ENCODE data around the gene FAM98B.
A peak's percentile ranks its signal among the peaks of the same experiment; 100 is the strongest.

FAM98B gene

DNA sequence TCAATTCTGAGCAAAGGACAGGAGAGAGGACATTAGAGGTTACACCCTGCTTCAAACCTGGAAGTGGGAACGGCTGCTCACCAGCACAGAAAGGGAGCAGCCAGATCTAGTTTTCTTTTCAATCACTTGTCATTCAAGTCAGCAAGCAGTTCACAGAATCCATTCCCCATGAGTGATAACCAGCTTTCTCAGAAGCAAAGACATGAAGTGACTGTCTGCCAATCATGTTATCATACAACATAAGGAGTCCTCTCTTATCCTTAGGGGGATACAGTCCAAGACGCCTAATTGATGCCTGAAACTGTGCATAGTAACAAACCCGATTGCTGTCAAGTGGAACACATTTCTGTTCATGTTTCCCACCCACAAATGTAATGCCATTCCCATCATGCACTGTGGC is 54.7 kb downstream of the FAM98B start:
- no peak for DNase-seq (ENCODE audit: low spot score)

- no peak for DNase-seq (ENCODE audit: low spot score)
These were observed 55.2 kb downstream of the FAM98B start for GRCh38 chr15:38509152-38509551.

- DNase-seq (ENCODE audit: low spot score) = no peak
These were observed 59.0 kb downstream of the FAM98B start for GRCh38 chr15:38512901-38513300.

DNA sequence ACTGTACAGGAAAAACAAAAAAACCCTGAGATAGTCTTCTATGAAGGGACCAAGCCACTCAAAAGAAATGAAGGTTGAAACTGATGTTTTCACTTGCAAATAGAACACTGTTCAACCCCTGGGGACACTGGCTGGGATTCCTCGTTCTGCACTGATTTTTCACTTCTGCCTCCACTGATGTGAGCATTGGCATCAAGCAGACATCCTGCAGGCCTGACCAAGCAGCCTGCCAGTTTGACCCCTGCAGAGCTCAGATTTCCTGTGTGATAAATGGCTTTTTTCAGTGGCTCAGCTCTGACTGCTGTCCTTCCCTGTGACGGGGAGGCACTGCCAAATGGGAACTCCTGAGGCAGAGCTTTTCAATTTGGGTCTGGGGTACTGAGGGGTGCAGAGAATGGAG is 60.7 kb downstream of the FAM98B start:
- no peak for DNase-seq (ENCODE audit: low spot score)

DNA sequence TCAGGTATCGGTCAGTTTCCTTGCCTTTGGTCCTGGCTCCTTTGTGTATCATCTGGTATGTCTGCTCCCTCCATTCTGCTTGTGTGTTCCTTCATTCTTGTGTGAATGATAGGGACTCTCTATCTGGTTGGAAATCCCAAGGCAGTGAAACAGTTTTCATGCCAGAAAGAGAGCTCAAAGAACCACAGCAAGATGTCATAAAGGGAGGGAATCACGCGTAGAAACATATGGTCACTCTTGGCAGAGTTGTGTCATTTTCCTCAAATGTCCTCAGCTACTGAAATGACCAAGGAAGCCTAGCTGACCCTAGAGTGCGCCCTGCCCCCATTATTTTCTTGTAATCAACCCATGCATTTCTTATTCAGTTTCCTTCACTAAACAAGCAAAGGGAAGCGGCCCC is 62.7 kb downstream of the FAM98B start:
- no peak for DNase-seq (ENCODE audit: low spot score)

DNA sequence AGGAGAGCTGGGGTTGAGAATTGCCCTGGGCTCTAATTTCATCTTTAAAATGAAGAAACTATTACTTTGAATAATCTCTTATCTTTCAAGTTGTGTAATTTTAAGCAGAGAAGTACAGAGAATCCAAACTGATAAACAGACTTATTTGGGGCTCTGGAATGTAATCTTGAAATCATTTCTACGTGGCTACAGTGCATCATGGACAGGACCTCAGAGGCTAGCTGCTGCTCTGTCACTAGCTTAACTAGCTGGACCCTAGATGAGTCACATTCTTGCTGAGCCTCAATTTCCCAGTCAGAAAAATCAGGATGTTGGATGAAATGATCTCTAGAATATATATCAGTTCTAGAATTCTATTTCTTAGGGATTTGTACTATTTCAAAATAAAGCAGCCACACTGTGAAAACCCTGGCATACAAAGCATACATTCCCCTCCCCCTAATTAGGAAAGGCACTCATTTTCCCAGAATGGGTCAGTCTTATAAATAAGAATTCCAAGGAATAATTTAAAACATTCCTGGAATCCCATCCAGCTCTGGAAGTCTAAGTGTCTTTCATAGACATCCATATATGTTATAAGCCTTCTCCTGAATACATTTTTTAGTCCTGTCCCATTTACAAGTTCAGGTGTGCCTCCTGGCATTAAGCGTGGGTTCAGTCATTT is 63.5 kb downstream of the FAM98B start:
- no peak for DNase-seq (ENCODE audit: low spot score)

GRCh38 chr15:38518084-38518483 is 64.2 kb downstream of the FAM98B start:
- no peak for DNase-seq (ENCODE audit: low spot score)

GRCh38 chr15:38520035-38520434 is 66.1 kb downstream of the FAM98B start:
- DNase-seq (ENCODE audit: low spot score) = no peak

GRCh38 chr15:38521316-38521715 is 67.4 kb downstream of the FAM98B start:
- DNase-seq (ENCODE audit: low spot score) = no peak

DNA sequence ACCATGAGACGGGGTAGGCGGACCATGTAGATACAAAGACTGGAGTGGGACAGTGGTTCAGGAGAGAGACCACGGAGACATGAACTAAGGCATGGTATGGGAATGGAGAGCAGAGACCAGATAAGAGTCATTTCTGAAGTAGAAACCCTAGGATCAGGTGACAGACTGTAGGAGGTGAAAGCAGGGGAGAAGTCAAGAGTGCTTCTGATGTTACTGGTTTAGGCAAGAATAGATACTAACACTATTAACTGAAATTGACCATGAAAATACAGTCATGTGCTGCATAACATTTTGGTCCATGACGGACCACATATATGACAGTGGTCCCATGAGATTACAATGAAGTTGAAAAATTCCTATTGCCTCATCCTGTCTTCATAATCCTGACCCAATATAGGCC is 69.0 kb downstream of the FAM98B start:
- DNase-seq (ENCODE audit: low spot score) = no peak

DNA sequence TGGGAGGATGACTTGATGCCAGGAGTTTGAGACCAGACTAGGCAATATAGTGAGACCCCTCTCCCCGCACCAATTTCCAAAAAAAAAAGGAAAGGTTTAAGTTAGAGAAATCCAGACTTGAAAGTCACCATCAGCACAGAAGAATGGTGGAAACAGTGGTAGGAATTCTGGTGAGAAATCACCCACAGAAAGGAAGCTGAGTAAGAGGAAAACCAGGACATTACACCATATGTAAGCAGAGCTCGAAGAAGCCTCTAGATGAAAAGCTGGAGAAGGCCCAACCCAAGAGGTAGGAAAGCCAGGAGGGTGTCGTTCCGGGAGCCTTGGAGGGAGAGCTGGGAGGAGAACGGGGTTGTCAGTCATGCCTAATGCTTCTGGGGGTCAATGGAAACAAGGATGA is 70.2 kb downstream of the FAM98B start:
- DNase-seq (ENCODE audit: low spot score) = no peak

DNA sequence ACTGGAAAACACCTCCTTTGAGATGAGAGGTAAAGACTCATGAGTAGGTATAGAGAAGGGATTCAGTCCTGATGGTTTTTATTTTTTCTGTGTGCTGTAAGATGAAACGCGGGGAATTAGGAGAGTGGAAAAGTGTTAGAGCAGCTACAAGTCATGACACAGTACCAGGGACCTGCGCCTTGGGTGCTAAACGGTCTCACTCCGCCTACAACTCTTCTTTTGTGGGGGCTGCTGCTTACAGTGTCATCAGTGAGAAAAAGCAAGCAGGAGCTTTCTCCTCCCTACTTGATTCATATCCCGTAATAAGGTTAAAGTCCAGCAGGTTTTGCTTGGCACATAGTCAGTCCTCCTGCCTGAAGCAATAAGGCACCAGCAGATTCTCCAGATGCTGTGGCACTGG is 71.6 kb downstream of the FAM98B start:
- no peak for DNase-seq (ENCODE audit: low spot score)

GRCh38 chr15:38526158-38526557 is 72.2 kb downstream of the FAM98B start:
- DNase-seq (ENCODE audit: low spot score) = no peak

GRCh38 chr15:38528294-38528693 is 74.4 kb downstream of the FAM98B start:
- no peak for DNase-seq (ENCODE audit: low spot score)

GRCh38 chr15:38530113-38530512 is 76.2 kb downstream of the FAM98B start:
- no peak for DNase-seq (ENCODE audit: low spot score)

GRCh38 chr15:38531509-38531908 is 77.6 kb downstream of the FAM98B start:
- peak; percentile 26 for DNase-seq (ENCODE audit: low spot score)

GRCh38 chr15:38532728-38533127 is 78.8 kb downstream of the FAM98B start:
- DNase-seq (ENCODE audit: low spot score) = no peak

DNA sequence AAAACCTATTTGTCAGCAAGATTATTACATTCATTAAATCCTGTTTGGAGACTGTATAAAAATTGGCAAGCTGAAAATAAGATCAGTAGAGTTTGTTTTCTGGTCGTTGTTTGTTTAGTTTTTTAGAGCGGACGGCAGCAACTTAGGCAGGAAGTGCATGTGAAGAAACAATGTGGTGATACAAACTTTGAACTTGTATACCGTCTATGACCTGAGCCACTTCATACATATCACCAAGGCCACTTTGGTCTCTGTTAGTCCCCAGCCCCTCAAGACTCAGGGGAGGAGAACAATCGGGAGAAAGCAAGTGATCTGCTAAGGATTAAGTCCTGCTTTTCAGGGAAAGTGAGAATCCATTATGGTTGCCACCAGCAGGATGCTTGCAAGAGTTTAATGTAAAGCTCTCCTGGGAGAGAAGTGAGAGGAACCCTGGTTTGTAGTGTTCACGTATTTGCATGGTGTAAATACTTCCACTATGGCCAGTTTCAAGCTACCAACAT is 79.5 kb downstream of the FAM98B start:
- no peak for DNase-seq (ENCODE audit: low spot score)

GRCh38 chr15:38533926-38534325 is 80.0 kb downstream of the FAM98B start:
- no peak for DNase-seq (ENCODE audit: low spot score)

- DNase-seq (ENCODE audit: low spot score) = no peak
These were observed 80.8 kb downstream of the FAM98B start for GRCh38 chr15:38534691-38535090.

- DNase-seq (ENCODE audit: low spot score) = no peak
These were observed 81.7 kb downstream of the FAM98B start for GRCh38 chr15:38535491-38536200.

- no peak for DNase-seq (ENCODE audit: low spot score)
These were observed 82.3 kb downstream of the FAM98B start for GRCh38 chr15:38536201-38536676.

All from COLO829 (cell line).